Measurements from ENCODE around the gene POLR2J.

DNA sequence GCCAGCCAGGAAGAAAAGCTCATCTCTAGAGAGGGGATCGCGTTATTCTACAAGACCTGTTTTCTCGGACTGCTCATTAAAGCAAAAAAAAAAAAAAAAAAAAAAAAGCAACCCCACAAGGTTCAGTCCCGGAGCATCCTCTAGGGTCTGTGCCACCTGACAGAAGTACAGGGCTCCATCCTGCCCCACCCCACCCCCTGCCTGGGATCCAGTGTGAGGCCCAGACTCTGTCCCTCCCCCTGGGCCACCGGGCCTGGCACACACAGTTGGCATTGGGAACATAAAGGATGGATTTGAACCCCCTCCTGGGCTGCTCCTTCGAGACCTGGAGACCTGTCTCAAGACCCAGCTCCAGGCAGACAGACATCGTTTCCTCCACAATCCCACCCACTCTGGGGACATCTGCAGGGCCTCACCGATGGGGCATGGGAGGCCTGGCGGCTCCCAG, 44.7 kb downstream of the POLR2J start:
- no peak for TF ChIP-seq CTCF (IDR thresholded peaks at IDR 0.05)
- no peak for TF ChIP-seq POLR2A (IDR thresholded peaks at IDR 0.05)
